HepG2 (cell line): ENCODE measurements around the gene BAHCC1.

Experiments used
- NCOR1 ChIP-seq: fragments of 200-600 bp; sonication (generic); IDR thresholded peaks from 2 replicates; pipeline ENCODE4 v1.7.0; 2017; ENCODE audit warnings: antibody characterized with exemption, low read length, borderline replicate concordance
- POLR2AphosphoS2 ChIP-seq: IDR thresholded peaks from 2 replicates; pipeline ENCODE4 v1.6.1; 2011; ENCODE audit warnings: low read depth, low read length, improper control_type of control experiment
- ZNF75D ChIP-seq: sonication (generic); formaldehyde crosslinking; IDR thresholded peaks from 2 replicates; pipeline ENCODE4 v1.8.1; 2023; ENCODE audit warnings: missing genetic modification reagents, mild to moderate bottlenecking, borderline replicate concordance
- ZSCAN22 ChIP-seq: sonication (generic); formaldehyde crosslinking; IDR thresholded peaks from 2 replicates; pipeline ENCODE4 v1.4.0; 2020; ENCODE audit warnings: mild to moderate bottlenecking, missing genetic modification reagents
- TF ChIP-seq, protein P1 (sequence below): IDR thresholded peaks from 2 replicates; pipeline ENCODE4 v1.6.1; 2016
- TF ChIP-seq, protein P2 (sequence below): sonication (generic); formaldehyde crosslinking; IDR thresholded peaks from 2 replicates; pipeline ENCODE4 v1.8.0; 2022; ENCODE audit warnings: missing genetic modification reagents, mild to moderate bottlenecking, moderate library complexity, borderline replicate concordance
- TF ChIP-seq, protein P3 (sequence below): sonication (generic); formaldehyde crosslinking; IDR thresholded peaks from 2 replicates; pipeline ENCODE4 v1.4.0; 2020; ENCODE audit warnings: mild to moderate bottlenecking, missing genetic modification reagents

DNA sequence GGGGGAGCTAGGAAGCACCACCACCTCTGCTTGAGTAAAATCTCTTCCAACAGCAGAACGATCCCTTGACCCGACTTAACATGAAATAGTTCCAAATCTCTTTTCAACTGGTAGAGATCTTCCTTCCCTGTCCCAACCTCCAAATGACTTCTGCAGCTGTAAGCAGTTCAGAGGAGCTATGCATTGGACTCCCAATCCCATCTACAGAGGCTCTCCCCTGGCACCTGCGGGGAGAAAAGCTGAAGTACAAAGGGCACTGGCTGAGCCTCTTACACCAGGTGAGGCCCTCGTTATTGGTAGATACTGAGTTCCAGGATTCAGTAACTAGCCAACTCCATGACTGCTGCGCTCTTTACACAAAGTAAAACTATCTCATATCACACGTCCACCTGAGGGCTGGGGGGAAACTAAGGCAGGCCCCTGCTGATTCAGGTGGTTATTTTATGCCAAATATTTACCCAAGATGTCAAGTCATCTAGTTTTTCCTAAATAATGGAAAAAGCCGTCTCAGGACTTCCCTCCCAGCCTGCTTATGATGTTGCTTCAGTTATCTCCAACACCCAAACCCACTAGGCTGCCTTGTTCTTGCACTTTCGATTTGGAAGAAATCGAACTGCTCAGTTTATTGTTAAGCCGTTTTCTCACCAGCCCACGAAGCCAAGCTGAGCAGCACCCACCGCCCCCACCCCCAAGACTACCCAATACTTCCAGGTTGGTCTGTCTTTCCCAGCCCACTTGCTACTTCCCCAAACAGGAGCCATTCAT is 114.1 kb downstream of the BAHCC1 start:
- no peak for TF ChIP-seq ZNF75D (CRISPR knock-in tag)
- TF ChIP-seq POLR2AphosphoS2, result no peak; the same call in 1 of the 2 replicates
- TF ChIP-seq, protein P1, sequence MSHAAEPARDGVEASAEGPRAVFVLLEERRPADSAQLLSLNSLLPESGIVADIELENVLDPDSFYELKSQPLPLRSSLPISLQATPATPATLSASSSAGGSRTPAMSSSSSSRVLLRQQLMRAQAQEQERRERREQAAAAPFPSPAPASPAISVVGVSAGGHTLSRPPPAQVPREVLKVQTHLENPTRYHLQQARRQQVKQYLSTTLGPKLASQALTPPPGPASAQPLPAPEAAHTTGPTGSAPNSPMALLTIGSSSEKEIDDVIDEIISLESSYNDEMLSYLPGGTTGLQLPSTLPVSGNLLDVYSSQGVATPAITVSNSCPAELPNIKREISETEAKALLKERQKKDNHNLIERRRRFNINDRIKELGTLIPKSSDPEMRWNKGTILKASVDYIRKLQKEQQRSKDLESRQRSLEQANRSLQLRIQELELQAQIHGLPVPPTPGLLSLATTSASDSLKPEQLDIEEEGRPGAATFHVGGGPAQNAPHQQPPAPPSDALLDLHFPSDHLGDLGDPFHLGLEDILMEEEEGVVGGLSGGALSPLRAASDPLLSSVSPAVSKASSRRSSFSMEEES (CRISPR knock-in tag), result no peak
- TF ChIP-seq, protein P2, sequence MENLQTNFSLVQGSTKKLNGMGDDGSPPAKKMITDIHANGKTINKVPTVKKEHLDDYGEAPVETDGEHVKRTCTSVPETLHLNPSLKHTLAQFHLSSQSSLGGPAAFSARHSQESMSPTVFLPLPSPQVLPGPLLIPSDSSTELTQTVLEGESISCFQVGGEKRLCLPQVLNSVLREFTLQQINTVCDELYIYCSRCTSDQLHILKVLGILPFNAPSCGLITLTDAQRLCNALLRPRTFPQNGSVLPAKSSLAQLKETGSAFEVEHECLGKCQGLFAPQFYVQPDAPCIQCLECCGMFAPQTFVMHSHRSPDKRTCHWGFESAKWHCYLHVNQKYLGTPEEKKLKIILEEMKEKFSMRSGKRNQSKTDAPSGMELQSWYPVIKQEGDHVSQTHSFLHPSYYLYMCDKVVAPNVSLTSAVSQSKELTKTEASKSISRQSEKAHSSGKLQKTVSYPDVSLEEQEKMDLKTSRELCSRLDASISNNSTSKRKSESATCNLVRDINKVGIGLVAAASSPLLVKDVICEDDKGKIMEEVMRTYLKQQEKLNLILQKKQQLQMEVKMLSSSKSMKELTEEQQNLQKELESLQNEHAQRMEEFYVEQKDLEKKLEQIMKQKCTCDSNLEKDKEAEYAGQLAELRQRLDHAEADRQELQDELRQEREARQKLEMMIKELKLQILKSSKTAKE, result no peak
- TF ChIP-seq, protein P3, sequence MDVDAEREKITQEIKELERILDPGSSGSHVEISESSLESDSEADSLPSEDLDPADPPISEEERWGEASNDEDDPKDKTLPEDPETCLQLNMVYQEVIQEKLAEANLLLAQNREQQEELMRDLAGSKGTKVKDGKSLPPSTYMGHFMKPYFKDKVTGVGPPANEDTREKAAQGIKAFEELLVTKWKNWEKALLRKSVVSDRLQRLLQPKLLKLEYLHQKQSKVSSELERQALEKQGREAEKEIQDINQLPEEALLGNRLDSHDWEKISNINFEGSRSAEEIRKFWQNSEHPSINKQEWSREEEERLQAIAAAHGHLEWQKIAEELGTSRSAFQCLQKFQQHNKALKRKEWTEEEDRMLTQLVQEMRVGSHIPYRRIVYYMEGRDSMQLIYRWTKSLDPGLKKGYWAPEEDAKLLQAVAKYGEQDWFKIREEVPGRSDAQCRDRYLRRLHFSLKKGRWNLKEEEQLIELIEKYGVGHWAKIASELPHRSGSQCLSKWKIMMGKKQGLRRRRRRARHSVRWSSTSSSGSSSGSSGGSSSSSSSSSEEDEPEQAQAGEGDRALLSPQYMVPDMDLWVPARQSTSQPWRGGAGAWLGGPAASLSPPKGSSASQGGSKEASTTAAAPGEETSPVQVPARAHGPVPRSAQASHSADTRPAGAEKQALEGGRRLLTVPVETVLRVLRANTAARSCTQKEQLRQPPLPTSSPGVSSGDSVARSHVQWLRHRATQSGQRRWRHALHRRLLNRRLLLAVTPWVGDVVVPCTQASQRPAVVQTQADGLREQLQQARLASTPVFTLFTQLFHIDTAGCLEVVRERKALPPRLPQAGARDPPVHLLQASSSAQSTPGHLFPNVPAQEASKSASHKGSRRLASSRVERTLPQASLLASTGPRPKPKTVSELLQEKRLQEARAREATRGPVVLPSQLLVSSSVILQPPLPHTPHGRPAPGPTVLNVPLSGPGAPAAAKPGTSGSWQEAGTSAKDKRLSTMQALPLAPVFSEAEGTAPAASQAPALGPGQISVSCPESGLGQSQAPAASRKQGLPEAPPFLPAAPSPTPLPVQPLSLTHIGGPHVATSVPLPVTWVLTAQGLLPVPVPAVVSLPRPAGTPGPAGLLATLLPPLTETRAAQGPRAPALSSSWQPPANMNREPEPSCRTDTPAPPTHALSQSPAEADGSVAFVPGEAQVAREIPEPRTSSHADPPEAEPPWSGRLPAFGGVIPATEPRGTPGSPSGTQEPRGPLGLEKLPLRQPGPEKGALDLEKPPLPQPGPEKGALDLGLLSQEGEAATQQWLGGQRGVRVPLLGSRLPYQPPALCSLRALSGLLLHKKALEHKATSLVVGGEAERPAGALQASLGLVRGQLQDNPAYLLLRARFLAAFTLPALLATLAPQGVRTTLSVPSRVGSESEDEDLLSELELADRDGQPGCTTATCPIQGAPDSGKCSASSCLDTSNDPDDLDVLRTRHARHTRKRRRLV (CRISPR knock-in tag), result no peak
- TF ChIP-seq ZSCAN22 (CRISPR knock-in tag), result no peak
- no peak for TF ChIP-seq NCOR1
